LNCaP clone FGC (cell line): ENCODE data around the gene MRPL51.
"Not testable (repeated sequence)": the region's sequence is repeated elsewhere in the genome, so short reads cannot be mapped to it uniquely, and the experiment has no call there.

Experiments
- DNase-seq: peaks from one replicate; pipeline ENCODE4 v3.0.0-alpha.2; 2011; ENCODE audit warnings: low read depth
- H3K4me3 ChIP-seq: 2 replicates; pipeline ENCODE4 v1.5.1; 2011; ENCODE audit warnings: mild to moderate bottlenecking, low read depth, low read length, control low read depth
- TF ChIP-seq, protein P1 (sequence below): IDR thresholded peaks from 2 replicates; pipeline ENCODE4 v1.5.1; 2012; ENCODE audit warnings: mild to moderate bottlenecking; ENCODE audit not compliant: control insufficient read depth, insufficient read depth; ENCODE audit errors: extremely low read depth

MRPL51 gene

DNA sequence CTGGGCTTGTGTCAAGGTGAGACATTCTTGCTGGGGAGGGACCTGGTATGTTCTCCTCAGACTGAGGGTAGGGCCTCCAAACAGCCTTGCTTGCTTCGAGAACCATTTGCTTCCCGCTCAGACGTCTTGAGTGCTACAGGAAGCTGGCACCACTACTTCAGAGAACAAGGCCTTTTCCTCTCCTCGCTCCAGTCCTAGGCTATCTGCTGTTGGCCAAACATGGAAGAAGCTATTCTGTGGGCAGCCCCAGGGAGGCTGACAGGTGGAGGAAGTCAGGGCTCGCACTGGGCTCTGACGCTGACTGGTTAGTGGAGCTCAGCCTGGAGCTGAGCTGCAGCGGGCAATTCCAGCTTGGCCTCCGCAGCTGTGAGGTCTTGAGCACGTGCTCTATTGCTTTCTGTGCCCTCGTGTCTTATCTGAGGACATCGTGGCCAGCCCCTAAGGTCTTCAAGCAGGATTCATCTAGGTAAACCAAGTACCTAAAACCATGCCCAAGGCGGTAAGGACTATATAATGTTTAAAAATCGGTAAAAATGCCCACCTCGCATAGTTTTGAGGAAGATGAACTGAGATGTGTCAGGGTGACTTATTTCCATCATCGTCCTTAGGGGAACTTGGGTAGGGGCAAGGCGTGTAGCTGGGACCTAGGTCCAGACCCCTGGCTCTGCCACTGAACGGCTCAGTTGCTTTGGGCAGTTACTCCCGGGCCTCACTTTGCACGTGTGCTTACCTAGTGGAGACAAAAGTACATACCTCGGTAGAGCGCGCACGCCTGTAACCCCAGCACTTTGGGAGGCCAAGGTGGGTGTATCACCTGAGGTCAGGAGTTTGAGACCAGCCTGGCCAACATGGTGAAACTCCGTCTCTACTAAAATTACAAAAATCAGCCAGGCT is 45.6 kb upstream of the MRPL51 start:
- no peak for DNase-seq
- H3K4me3 ChIP-seq = no peak overlapping the region
- TF ChIP-seq, protein P1, sequence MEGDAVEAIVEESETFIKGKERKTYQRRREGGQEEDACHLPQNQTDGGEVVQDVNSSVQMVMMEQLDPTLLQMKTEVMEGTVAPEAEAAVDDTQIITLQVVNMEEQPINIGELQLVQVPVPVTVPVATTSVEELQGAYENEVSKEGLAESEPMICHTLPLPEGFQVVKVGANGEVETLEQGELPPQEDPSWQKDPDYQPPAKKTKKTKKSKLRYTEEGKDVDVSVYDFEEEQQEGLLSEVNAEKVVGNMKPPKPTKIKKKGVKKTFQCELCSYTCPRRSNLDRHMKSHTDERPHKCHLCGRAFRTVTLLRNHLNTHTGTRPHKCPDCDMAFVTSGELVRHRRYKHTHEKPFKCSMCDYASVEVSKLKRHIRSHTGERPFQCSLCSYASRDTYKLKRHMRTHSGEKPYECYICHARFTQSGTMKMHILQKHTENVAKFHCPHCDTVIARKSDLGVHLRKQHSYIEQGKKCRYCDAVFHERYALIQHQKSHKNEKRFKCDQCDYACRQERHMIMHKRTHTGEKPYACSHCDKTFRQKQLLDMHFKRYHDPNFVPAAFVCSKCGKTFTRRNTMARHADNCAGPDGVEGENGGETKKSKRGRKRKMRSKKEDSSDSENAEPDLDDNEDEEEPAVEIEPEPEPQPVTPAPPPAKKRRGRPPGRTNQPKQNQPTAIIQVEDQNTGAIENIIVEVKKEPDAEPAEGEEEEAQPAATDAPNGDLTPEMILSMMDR = no peak

DNA sequence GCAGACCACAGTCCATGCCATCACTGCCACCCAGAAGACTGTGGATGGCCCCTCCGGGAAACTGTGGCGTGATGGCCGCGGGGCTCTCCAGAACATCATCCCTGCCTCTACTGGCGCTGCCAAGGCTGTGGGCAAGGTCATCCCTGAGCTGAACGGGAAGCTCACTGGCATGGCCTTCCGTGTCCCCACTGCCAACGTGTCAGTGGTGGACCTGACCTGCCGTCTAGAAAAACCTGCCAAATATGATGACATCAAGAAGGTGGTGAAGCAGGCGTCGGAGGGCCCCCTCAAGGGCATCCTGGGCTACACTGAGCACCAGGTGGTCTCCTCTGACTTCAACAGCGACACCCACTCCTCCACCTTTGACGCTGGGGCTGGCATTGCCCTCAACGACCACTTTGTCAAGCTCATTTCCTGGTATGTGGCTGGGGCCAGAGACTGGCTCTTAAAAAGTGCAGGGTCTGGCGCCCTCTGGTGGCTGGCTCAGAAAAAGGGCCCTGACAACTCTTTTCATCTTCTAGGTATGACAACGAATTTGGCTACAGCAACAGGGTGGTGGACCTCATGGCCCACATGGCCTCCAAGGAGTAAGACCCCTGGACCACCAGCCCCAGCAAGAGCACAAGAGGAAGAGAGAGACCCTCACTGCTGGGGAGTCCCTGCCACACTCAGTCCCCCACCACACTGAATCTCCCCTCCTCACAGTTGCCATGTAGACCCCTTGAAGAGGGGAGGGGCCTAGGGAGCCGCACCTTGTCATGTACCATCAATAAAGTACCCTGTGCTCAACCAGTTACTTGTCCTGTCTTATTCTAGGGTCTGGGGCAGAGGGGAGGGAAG is 44.7 kb upstream of the MRPL51 start:
- TF ChIP-seq, protein P1 = peak; percentile 63
- not testable (repeated sequence) for H3K4me3 ChIP-seq, DNase-seq

DNA sequence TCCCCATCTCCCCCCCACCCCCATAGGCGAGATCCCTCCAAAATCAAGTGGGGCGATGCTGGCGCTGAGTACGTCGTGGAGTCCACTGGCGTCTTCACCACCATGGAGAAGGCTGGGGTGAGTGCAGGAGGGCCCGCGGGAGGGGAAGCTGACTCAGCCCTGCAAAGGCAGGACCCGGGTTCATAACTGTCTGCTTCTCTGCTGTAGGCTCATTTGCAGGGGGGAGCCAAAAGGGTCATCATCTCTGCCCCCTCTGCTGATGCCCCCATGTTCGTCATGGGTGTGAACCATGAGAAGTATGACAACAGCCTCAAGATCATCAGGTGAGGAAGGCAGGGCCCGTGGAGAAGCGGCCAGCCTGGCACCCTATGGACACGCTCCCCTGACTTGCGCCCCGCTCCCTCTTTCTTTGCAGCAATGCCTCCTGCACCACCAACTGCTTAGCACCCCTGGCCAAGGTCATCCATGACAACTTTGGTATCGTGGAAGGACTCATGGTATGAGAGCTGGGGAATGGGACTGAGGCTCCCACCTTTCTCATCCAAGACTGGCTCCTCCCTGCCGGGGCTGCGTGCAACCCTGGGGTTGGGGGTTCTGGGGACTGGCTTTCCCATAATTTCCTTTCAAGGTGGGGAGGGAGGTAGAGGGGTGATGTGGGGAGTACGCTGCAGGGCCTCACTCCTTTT is 44.0 kb upstream of the MRPL51 start:
- DNase-seq = no peak
- TF ChIP-seq, protein P1 = no peak
- H3K4me3 ChIP-seq = no peak overlapping the region

DNA sequence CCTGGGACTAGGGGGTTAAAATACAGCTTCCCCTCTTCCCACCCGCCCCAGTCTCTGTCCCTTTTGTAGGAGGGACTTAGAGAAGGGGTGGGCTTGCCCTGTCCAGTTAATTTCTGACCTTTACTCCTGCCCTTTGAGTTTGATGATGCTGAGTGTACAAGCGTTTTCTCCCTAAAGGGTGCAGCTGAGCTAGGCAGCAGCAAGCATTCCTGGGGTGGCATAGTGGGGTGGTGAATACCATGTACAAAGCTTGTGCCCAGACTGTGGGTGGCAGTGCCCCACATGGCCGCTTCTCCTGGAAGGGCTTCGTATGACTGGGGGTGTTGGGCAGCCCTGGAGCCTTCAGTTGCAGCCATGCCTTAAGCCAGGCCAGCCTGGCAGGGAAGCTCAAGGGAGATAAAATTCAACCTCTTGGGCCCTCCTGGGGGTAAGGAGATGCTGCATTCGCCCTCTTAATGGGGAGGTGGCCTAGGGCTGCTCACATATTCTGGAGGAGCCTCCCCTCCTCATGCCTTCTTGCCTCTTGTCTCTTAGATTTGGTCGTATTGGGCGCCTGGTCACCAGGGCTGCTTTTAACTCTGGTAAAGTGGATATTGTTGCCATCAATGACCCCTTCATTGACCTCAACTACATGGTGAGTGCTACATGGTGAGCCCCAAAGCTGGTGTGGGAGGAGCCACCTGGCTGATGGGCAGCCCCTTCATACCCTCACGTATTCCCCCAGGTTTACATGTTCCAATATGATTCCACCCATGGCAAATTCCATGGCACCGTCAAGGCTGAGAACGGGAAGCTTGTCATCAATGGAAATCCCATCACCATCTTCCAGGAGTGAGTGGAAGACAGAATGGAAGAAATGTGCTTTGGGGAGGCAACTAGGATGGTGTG is 43.1 kb upstream of the MRPL51 start:
- H3K4me3 ChIP-seq = peak overlapping the region; percentile 98
- no peak for DNase-seq
- TF ChIP-seq, protein P1 = no peak

DNA sequence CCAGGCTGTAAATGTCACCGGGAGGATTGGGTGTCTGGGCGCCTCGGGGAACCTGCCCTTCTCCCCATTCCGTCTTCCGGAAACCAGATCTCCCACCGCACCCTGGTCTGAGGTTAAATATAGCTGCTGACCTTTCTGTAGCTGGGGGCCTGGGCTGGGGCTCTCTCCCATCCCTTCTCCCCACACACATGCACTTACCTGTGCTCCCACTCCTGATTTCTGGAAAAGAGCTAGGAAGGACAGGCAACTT is 42.6 kb upstream of the MRPL51 start:
- TF ChIP-seq, protein P1 = no peak
- no peak for DNase-seq
- peak overlapping the region; percentile 98 for H3K4me3 ChIP-seq
